A673 (cell line): ENCODE data around the gene HIP1R. TPM values are rescaled to one million over a fixed set of nuclear protein-coding genes. Genes with fewer than 3 reads are reported as not detected.
A peak's percentile ranks its signal among the peaks of the same experiment; 100 is the strongest.

Experiments
- BruUV-seq: library from RNA; stranded (reverse); fragments of 400-500 nt; replicated peaks from 2 replicates; lab custom pipeline; 2021; lab: Mats Ljungman, UMichigan
- CTCF ChIA-PET: fragments of 300-600 bp; sonication (Branson Sonifier 250); formaldehyde crosslinking; loops from one replicate; lab custom pipeline; 2022; ENCODE audit warnings: antibody characterized with exemption; lab: Charles Lee
- POLR2A ChIA-PET: fragments of 300-600 bp; sonication (Branson Sonifier 250); formaldehyde crosslinking; loops from one replicate; lab custom pipeline; 2022; ENCODE audit warnings: antibody characterized with exemption; ENCODE audit not compliant: low non-redundant PET; lab: Charles Lee
- DNase-seq: peaks from one replicate; pipeline ENCODE4 v3.0.0-alpha.2; 2015; ENCODE audit warnings: low spot score
- H3K27ac ChIP-seq: fragments of 200-600 bp; sonication (generic); 2 replicates; pipeline ENCODE4 v1.5.1; 2016; ENCODE audit warnings: mixed run types, low read depth, mild to moderate bottlenecking, mixed read lengths, antibody characterized with exemption, low read length; ENCODE audit not compliant: poor library complexity, severe bottlenecking
- H3K27me3 ChIP-seq: fragments of 200-600 bp; sonication (generic); replicated peaks from 2 replicates; pipeline ENCODE4 v1.6.1; 2017; ENCODE audit warnings: mixed run types, low read depth, mild to moderate bottlenecking, mixed read lengths, antibody characterized with exemption, low read length; ENCODE audit not compliant: insufficient read depth, poor library complexity
- H3K36me3 ChIP-seq: fragments of 200-600 bp; sonication (generic); 2 replicates; pipeline ENCODE4 v1.6.1; 2016; ENCODE audit warnings: mixed run types, mild to moderate bottlenecking, mixed read lengths, antibody characterized with exemption, low read length; ENCODE audit not compliant: insufficient read depth, poor library complexity, severe bottlenecking
- H3K4me1 ChIP-seq: fragments of 200-600 bp; sonication (generic); 2 replicates; pipeline ENCODE4 v1.6.1; 2017; ENCODE audit warnings: mixed run types, mild to moderate bottlenecking, mixed read lengths, antibody characterized with exemption, low read length; ENCODE audit not compliant: insufficient read depth, poor library complexity, severe bottlenecking
- H3K4me3 ChIP-seq: fragments of 200-600 bp; sonication (generic); 2 replicates; pipeline ENCODE4 v1.5.1; 2016; ENCODE audit warnings: low read depth, mixed run types, mild to moderate bottlenecking, mixed read lengths, low read length; ENCODE audit not compliant: poor library complexity, severe bottlenecking
- H3K9me3 ChIP-seq: fragments of 200-600 bp; sonication (generic); 2 replicates; pipeline ENCODE4 v1.6.1; 2016; ENCODE audit warnings: mixed run types, low read depth, mild to moderate bottlenecking, mixed read lengths, antibody characterized with exemption, low read length; ENCODE audit not compliant: poor library complexity, severe bottlenecking
- CTCF ChIP-seq: fragments of 300-800, 200-600 bp; sonication (generic); conservative IDR thresholded peaks from 2 replicates; pipeline ENCODE4 v1.5.1; 2017; ENCODE audit warnings: low read depth, mild to moderate bottlenecking, antibody characterized with exemption, low read length, moderate library complexity, mixed read lengths
- EZH2 ChIP-seq: fragments of 200-600 bp; sonication (generic); IDR thresholded peaks from 2 replicates; pipeline ENCODE4 v1.6.1; 2017; ENCODE audit warnings: borderline replicate concordance, low read depth, mild to moderate bottlenecking, mixed read lengths, antibody characterized with exemption, low read length; ENCODE audit not compliant: poor library complexity, severe bottlenecking
- intact Hi-C: fragments of 100-400 bp; cut with micrococcal nuclease; formaldehyde crosslinking; loops from one replicate; pipeline ENCODE4 v1.10.0; 2022; ENCODE audit not compliant: unreplicated experiment
- total RNA-seq: library from RNA; stranded (reverse); gene quantifications from 2 replicates; pipeline ENCODE4 v1.2.3, GENCODE V29; 2021

Gene HIP1R
- total RNA-seq, 1 experiment from 2014 or later: 30.4 TPM

- ChIA-PET POLR2A (no interaction called here), CTCF (no interaction called here)
- no peak overlapping the region for H3K27ac ChIP-seq
Measured at GRCh38 chr12:122789637-122790036, 45.6 kb upstream of the HIP1R start.

GRCh38 chr12:122790393-122791075 is 44.7 kb upstream of the HIP1R start:
- CTCF ChIA-PET: no interaction called here
- no peak for TF ChIP-seq EZH2
- TF ChIP-seq CTCF: no peak
- POLR2A ChIA-PET: no interaction called here
- Histone ChIP-seq H3K4me3 (no peak overlapping the region), H3K4me1 (no peaks in the 10 kb centered on the region), H3K36me3 (no peaks in the 10 kb centered on the region), H3K27ac (no peak overlapping the region), H3K9me3 (no peaks in the 10 kb centered on the region), H3K27me3 (no peaks in the 10 kb centered on the region)
- BruUV-seq: no TSS peak
- intact Hi-C loops: no loop called here
- no peak for DNase-seq

More at GRCh38 chr12:122789637-122790036, 45.6 kb upstream of the HIP1R start:
- TF ChIP-seq CTCF (no peak), EZH2 (no peak)
- no peaks in the 10 kb centered on the region for H3K36me3 ChIP-seq
- DNase-seq: no peak
- H3K4me1 ChIP-seq: no peaks in the 10 kb centered on the region
- H3K9me3 ChIP-seq: no peaks in the 10 kb centered on the region
- no peaks in the 10 kb centered on the region for H3K27me3 ChIP-seq
- intact Hi-C loops: no loop called here
- BruUV-seq: no TSS peak
- H3K4me3 ChIP-seq: no peak overlapping the region

- no TSS peak for BruUV-seq
- Histone ChIP-seq H3K36me3 (no peaks in the 10 kb centered on the region), H3K9me3 (no peaks in the 10 kb centered on the region), H3K4me1 (no peaks in the 10 kb centered on the region), H3K4me3 (no peak overlapping the region), H3K27ac (no peak overlapping the region), H3K27me3 (no peaks in the 10 kb centered on the region)
- ChIA-PET CTCF (interaction anchor here (0.6 to 1.7 kb wide), 4 partner anchors 9 to 159 kb away, joined by 4 to 6 read pairs (median 4); no protein-coding TSS in a partner anchor), POLR2A (no interaction called here)
- peak; percentile 77 for TF ChIP-seq CTCF
- no peak for TF ChIP-seq EZH2
- DNase-seq: peak; percentile 70
- intact Hi-C loops: loop anchor here (2.0 kb wide), 1 partner anchor 159 kb away; no protein-coding TSS in a partner anchor
Measured at GRCh38 chr12:122793685-122794106, 41.6 kb upstream of the HIP1R start.
